CD8-positive, alpha-beta memory T cell (primary cell): ENCODE data around the gene ARHGEF39. TPM values are rescaled to one million over a fixed set of nuclear protein-coding genes. Genes with fewer than 3 reads are reported as not detected.

ENCODE experiments used
- CTCF ChIA-PET: fragments of 350-600 bp; sonication (Branson Sonifier 250); formaldehyde crosslinking; loops from one replicate; lab custom pipeline; 2021; ENCODE audit warnings: antibody characterized with exemption; lab: Charles Lee
- POLR2A ChIA-PET: fragments of 350-600 bp; sonication (Branson Sonifier 250); formaldehyde crosslinking; loops from one replicate; lab custom pipeline; 2021; ENCODE audit warnings: antibody characterized with exemption; lab: Charles Lee
- DNase-seq, 5 donors: peaks; one replicate each; pipeline versions ENCODE4 v3.0.0 to v3.0.0-alpha.2; 2020 to 2022; ENCODE audit warnings: mixed read lengths in 1 of 5
- H3K27ac ChIP-seq: one replicate; pipeline ENCODE4 v1.7.0; 2013; ENCODE audit warnings: low read depth, mild to moderate bottlenecking, low read length, moderate library complexity
- H3K27me3 ChIP-seq: 2 replicates; pipeline ENCODE4 v1.7.0; 2013; ENCODE audit warnings: low read length, mild to moderate bottlenecking; ENCODE audit not compliant: insufficient read depth, poor library complexity, severe bottlenecking
- H3K36me3 ChIP-seq: 2 replicates; pipeline ENCODE4 v1.7.0; 2013; ENCODE audit warnings: mild to moderate bottlenecking, low read length, moderate library complexity; ENCODE audit not compliant: insufficient read depth
- H3K4me1 ChIP-seq: 2 replicates; pipeline ENCODE4 v1.7.0; 2013; ENCODE audit warnings: mild to moderate bottlenecking, low read length, moderate library complexity; ENCODE audit not compliant: insufficient read depth
- H3K4me3 ChIP-seq: 2 replicates; pipeline ENCODE4 v1.7.0; 2013; ENCODE audit warnings: mild to moderate bottlenecking, low read length
- H3K9me3 ChIP-seq: 2 replicates; pipeline ENCODE4 v1.7.0; 2013; ENCODE audit warnings: mild to moderate bottlenecking, low read length
- H3K27ac Mint-ChIP-seq, 8 donors: one replicate each; pipeline ENCODE4 v1.8.0; 2020 to 2021; ENCODE audit warnings: mixed read lengths in 8 of 8, mild to moderate bottlenecking in 6 of 8, inconsistent platforms in 3 of 8, moderate library complexity in 3 of 8
- H3K27me3 Mint-ChIP-seq, 2 donors: one replicate each; pipeline ENCODE4 v1.8.0; 2020 to 2021; ENCODE audit warnings: mixed read lengths in 2 of 2, mild to moderate bottlenecking in 1 of 2, moderate library complexity in 1 of 2
- H3K36me3 Mint-ChIP-seq, 3 donors: one replicate each; pipeline ENCODE4 v1.8.0; 2020 to 2021; ENCODE audit warnings: mixed read lengths in 3 of 3, inconsistent platforms in 1 of 3, mild to moderate bottlenecking in 1 of 3
- H3K4me1 Mint-ChIP-seq, 3 donors: one replicate each; pipeline ENCODE4 v1.8.0; 2020 to 2021; ENCODE audit warnings: mixed read lengths in 3 of 3, inconsistent platforms in 1 of 3, mild to moderate bottlenecking in 1 of 3
- H3K4me3 Mint-ChIP-seq, 7 donors: one replicate each; pipeline ENCODE4 v1.8.0; 2020 to 2021; ENCODE audit warnings: mixed read lengths in 7 of 7, mild to moderate bottlenecking in 6 of 7, moderate library complexity in 4 of 7, inconsistent platforms in 2 of 7
- H3K9me3 Mint-ChIP-seq, 5 donors: one replicate each; pipeline ENCODE4 v1.8.0; 2020 to 2022; ENCODE audit warnings: mixed read lengths in 5 of 5, mild to moderate bottlenecking in 3 of 5, moderate library complexity in 2 of 5, inconsistent platforms in 1 of 5
- polyA plus RNA-seq: library from polyadenylated mRNA; unstranded; fragments of 300-500 nt; fragmentation: Illumina TruSeq; gene quantifications from one replicate; pipeline ENCODE4 v1.2.3, GENCODE V29; 2021
- total RNA-seq, 2 experiments: library from RNA; stranded (reverse); gene quantifications; one replicate each; pipeline ENCODE4 v1.2.3, GENCODE V29; 2021

Gene ARHGEF39
- total and polyA plus RNA-seq, 3 experiments from 2014 or later: 1.2 to 10.7 (median 7.7) TPM

DNA sequence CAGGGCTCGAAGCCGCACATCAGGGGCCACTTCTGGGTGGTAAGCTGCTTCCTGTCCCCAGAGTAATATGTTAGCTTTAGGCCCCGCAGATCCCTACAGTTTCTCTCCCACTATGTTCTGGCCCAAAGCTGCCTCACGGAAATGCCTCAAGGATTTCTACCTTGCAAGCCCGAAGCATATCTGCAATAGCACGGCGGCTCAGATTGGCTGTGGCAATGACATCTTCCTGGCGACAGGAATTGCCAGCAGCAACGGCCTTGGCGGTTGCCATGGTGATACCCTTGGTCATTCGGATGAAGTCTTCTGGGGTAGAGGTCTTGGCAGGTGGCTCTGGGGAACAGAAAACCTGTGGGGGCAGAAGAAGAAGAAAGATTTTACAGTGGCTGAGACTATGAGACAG, 35.0 kb upstream of the ARHGEF39 start:
- H3K9me3 Mint-ChIP-seq: no peaks in the 10 kb centered on the region
- Histone ChIP-seq H3K4me3 (no peak overlapping the region), H3K36me3 (peaks cover 80% of the 10 kb centered on the region), H3K4me1 (no peaks in the 10 kb centered on the region), H3K27me3 (no peaks in the 10 kb centered on the region), H3K27ac (no peak overlapping the region), H3K9me3 (no peaks in the 10 kb centered on the region)
- no peak for DNase-seq
- peaks cover 6 to 10% (median 9%) of the 10 kb centered on the region in 3 donors for H3K4me1 Mint-ChIP-seq
- no peak overlapping the region for H3K4me3 Mint-ChIP-seq
- ChIA-PET CTCF (interaction anchor here (0.9 to 1.9 kb wide), 2 partner anchors 39 to 88 kb away, joined by 3 to 6 read pairs; no protein-coding TSS in a partner anchor), POLR2A (no interaction called here)
- no peak overlapping the region for H3K27ac Mint-ChIP-seq
- H3K27me3 Mint-ChIP-seq: no peaks in the 10 kb centered on the region
- H3K36me3 Mint-ChIP-seq: peaks cover 4 to 26% (median 23%) of the 10 kb centered on the region in 3 donors

- peak overlapping the region in 1 of 8 donors; percentile 13 for H3K27ac Mint-ChIP-seq
- DNase-seq: no peak
- H3K27ac ChIP-seq: no peak overlapping the region
- peaks cover 6 to 10% (median 9%) of the 10 kb centered on the region in 3 donors for H3K4me1 Mint-ChIP-seq
- no peaks in the 10 kb centered on the region for H3K9me3 ChIP-seq
- H3K4me1 ChIP-seq: no peaks in the 10 kb centered on the region
- ChIA-PET POLR2A (no interaction called here), CTCF (interaction anchor here (0.9 to 8.6 kb wide), 15 partner anchors 8 to 116 kb away, joined by 3 to 87 read pairs (median 22); partner anchors contain the start of genes ARHGEF39, CCDC107, CREB3 and RMRP)
- peaks cover 62% of the 10 kb centered on the region for H3K36me3 ChIP-seq
- no peak overlapping the region for H3K4me3 ChIP-seq
- H3K9me3 Mint-ChIP-seq: no peaks in the 10 kb centered on the region
- no peaks in the 10 kb centered on the region for H3K27me3 Mint-ChIP-seq
- H3K36me3 Mint-ChIP-seq: peaks cover 0 to 11% (median 8%) of the 10 kb centered on the region in 3 donors
- no peak overlapping the region for H3K4me3 Mint-ChIP-seq
- no peaks in the 10 kb centered on the region for H3K27me3 ChIP-seq
Measured at GRCh38 chr9:35698231-35698630, 33.2 kb upstream of the ARHGEF39 start.

DNA sequence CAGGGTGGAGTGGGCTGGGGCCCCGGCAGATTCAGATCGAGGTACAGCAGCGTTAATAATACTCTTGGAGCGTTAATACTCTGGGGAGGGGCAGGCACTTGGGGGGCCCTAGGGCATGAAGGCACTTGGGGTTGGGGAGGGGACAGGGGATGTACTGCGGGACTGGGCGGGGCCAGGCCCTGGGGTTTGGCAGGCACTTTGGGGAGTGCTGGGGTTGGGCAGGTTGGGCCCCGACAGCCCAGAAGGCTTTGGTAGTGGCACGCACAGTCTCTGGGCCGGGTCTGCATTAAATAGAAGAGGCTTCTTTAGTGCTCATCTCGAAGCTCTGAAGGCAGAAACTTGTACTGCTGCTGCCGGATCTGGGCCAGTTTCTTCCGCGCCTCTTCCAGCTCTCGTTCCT, 32.5 kb upstream of the ARHGEF39 start:
- CTCF ChIA-PET: interaction anchor here (0.9 to 8.6 kb wide), 26 partner anchors 9 to 128 kb away, joined by 3 to 87 read pairs (median 16); partner anchors contain the start of genes ARHGEF39, CCDC107, CREB3 and GBA2
- Mint-ChIP-seq H3K36me3 (peaks cover 0 to 7% (median under 1%) of the 10 kb centered on the region in 3 donors), H3K4me3 (no peak overlapping the region), H3K4me1 (peaks cover 6 to 10% (median 9%) of the 10 kb centered on the region in 3 donors), H3K27ac (peak overlapping the region in 3 of 8 donors; percentile 13 to 92 (median 47)), H3K27me3 (no peaks in the 10 kb centered on the region), H3K9me3 (no peaks in the 10 kb centered on the region)
- H3K27me3 ChIP-seq: no peaks in the 10 kb centered on the region
- H3K27ac ChIP-seq: no peak overlapping the region
- H3K9me3 ChIP-seq: no peaks in the 10 kb centered on the region
- H3K4me3 ChIP-seq: no peak overlapping the region
- H3K4me1 ChIP-seq: no peaks in the 10 kb centered on the region
- POLR2A ChIA-PET: interaction anchor here (1.3 kb wide), 1 partner anchor 94 kb away, joined by 5 read pairs; no protein-coding TSS in a partner anchor
- DNase-seq: no peak
- peaks cover 55% of the 10 kb centered on the region for H3K36me3 ChIP-seq

GRCh38 chr9:35696520-35697215, 31.7 kb upstream of the ARHGEF39 start:
- ChIA-PET POLR2A (interaction anchor here (0.6 to 1.6 kb wide), 7 partner anchors 29 to 1373 kb away, joined by 3 to 11 read pairs (median 4); partner anchors contain the start of genes CCDC107 and RMRP), CTCF (interaction anchor here (0.6 to 8.6 kb wide), 34 partner anchors 9 to 143 kb away, joined by 3 to 87 read pairs (median 8); partner anchors contain the start of genes ARHGEF39, CCDC107, CD72 and CREB3)
- Mint-ChIP-seq H3K27me3 (no peaks in the 10 kb centered on the region), H3K4me1 (peaks cover 7 to 14% (median 13%) of the 10 kb centered on the region in 3 donors), H3K36me3 (peaks cover 0 to 7% (median 0%) of the 10 kb centered on the region in 3 donors), H3K9me3 (no peaks in the 10 kb centered on the region), H3K27ac (peak overlapping the region; percentile 47 to 94 (median 82)), H3K4me3 (peak overlapping the region in 2 of 7 donors; percentile 17 to 48)
- Histone ChIP-seq H3K27ac (no peak overlapping the region), H3K27me3 (no peaks in the 10 kb centered on the region), H3K9me3 (no peaks in the 10 kb centered on the region), H3K4me1 (no peaks in the 10 kb centered on the region), H3K4me3 (no peak overlapping the region), H3K36me3 (peaks cover 48% of the 10 kb centered on the region)
- peak; percentile 36 to 71 (median 56) for DNase-seq

GRCh38 chr9:35695943-35696401, 31.0 kb upstream of the ARHGEF39 start:
- peaks cover 41% of the 10 kb centered on the region for H3K36me3 ChIP-seq

GRCh38 chr9:35691757-35692301, 26.8 kb upstream of the ARHGEF39 start:
- Histone ChIP-seq H3K36me3 (peaks cover 2% of the 10 kb centered on the region), H3K9me3 (no peaks in the 10 kb centered on the region), H3K4me3 (no peak overlapping the region), H3K4me1 (peaks cover 6% of the 10 kb centered on the region), H3K27me3 (no peaks in the 10 kb centered on the region), H3K27ac (peak overlapping the region; percentile 51)
- peak overlapping the region; percentile 83 to 99 (median 89) for H3K4me3 Mint-ChIP-seq
- peak overlapping the region; percentile 15 to 93 (median 77) for H3K27ac Mint-ChIP-seq
- no peaks in the 10 kb centered on the region for H3K9me3 Mint-ChIP-seq
- ChIA-PET POLR2A (interaction anchor here (0.6 to 1.4 kb wide), 3 partner anchors 27 to 98 kb away, joined by 3 to 6 read pairs (median 4); no protein-coding TSS in a partner anchor), CTCF (interaction anchor here (1.0 to 8.6 kb wide), 10 partner anchors 22 to 82 kb away, joined by 3 to 87 read pairs (median 4); partner anchors contain the start of genes ARHGEF39, CCDC107, CREB3 and RMRP)
- peaks cover 0 to 4% (median 0%) of the 10 kb centered on the region in 3 donors for H3K36me3 Mint-ChIP-seq
- no peaks in the 10 kb centered on the region for H3K27me3 Mint-ChIP-seq
- DNase-seq: no peak
- peaks cover 17 to 35% (median 23%) of the 10 kb centered on the region in 3 donors for H3K4me1 Mint-ChIP-seq

More at GRCh38 chr9:35695943-35696401, 31.0 kb upstream of the ARHGEF39 start:
- peaks cover 0 to 7% (median 0%) of the 10 kb centered on the region in 3 donors for H3K36me3 Mint-ChIP-seq
- H3K9me3 Mint-ChIP-seq: no peaks in the 10 kb centered on the region
- H3K27ac ChIP-seq: no peak overlapping the region
- H3K4me1 Mint-ChIP-seq: peaks cover 14 to 20% (median 19%) of the 10 kb centered on the region in 3 donors
- no peak for DNase-seq
- H3K4me3 ChIP-seq: no peak overlapping the region
- H3K27ac Mint-ChIP-seq: peak overlapping the region in 6 of 8 donors; percentile 74 to 94 (median 82)
- H3K27me3 Mint-ChIP-seq: no peaks in the 10 kb centered on the region
- peaks cover 6% of the 10 kb centered on the region for H3K4me1 ChIP-seq
- peak overlapping the region in 1 of 7 donors; percentile 17 for H3K4me3 Mint-ChIP-seq
- ChIA-PET POLR2A (interaction anchor here (0.8 to 1.6 kb wide), 6 partner anchors 29 to 187 kb away, joined by 3 to 11 read pairs (median 4); partner anchors contain the start of genes CCDC107 and RMRP), CTCF (interaction anchor here (0.9 to 8.6 kb wide), 30 partner anchors 8 to 142 kb away, joined by 3 to 87 read pairs (median 11); partner anchors contain the start of genes ARHGEF39, CCDC107, CD72 and CREB3)
- no peaks in the 10 kb centered on the region for H3K27me3 ChIP-seq
- no peaks in the 10 kb centered on the region for H3K9me3 ChIP-seq

GRCh38 chr9:35691334-35691650, 26.3 kb upstream of the ARHGEF39 start:
- ChIA-PET CTCF (interaction anchor here (1.0 to 8.6 kb wide), 11 partner anchors 21 to 86 kb away, joined by 3 to 87 read pairs (median 3); partner anchors contain the start of genes ARHGEF39, CCDC107, CREB3 and RMRP), POLR2A (interaction anchor here (0.6 to 1.2 kb wide), 2 partner anchors 74 to 98 kb away, joined by 3 to 4 read pairs; partner anchors contain the start of gene CD72)
- H3K4me1 Mint-ChIP-seq: peaks cover 11 to 30% (median 18%) of the 10 kb centered on the region in 3 donors
- Histone ChIP-seq H3K36me3 (no peaks in the 10 kb centered on the region), H3K4me1 (peaks cover 6% of the 10 kb centered on the region), H3K27me3 (no peaks in the 10 kb centered on the region), H3K4me3 (peak overlapping the region; percentile 67), H3K9me3 (no peaks in the 10 kb centered on the region), H3K27ac (peak overlapping the region; percentile 51)
- no peaks in the 10 kb centered on the region for H3K9me3 Mint-ChIP-seq
- DNase-seq: no peak
- H3K36me3 Mint-ChIP-seq: no peaks in the 10 kb centered on the region
- peak overlapping the region; percentile 15 to 93 (median 83) for H3K27ac Mint-ChIP-seq
- no peaks in the 10 kb centered on the region for H3K27me3 Mint-ChIP-seq
- peak overlapping the region; percentile 83 to 99 (median 89) for H3K4me3 Mint-ChIP-seq
